Measurements from ENCODE around the gene CCDC187.
A peak's percentile ranks its signal among the peaks of the same experiment; 100 is the strongest.

Gene CCDC187

DNA sequence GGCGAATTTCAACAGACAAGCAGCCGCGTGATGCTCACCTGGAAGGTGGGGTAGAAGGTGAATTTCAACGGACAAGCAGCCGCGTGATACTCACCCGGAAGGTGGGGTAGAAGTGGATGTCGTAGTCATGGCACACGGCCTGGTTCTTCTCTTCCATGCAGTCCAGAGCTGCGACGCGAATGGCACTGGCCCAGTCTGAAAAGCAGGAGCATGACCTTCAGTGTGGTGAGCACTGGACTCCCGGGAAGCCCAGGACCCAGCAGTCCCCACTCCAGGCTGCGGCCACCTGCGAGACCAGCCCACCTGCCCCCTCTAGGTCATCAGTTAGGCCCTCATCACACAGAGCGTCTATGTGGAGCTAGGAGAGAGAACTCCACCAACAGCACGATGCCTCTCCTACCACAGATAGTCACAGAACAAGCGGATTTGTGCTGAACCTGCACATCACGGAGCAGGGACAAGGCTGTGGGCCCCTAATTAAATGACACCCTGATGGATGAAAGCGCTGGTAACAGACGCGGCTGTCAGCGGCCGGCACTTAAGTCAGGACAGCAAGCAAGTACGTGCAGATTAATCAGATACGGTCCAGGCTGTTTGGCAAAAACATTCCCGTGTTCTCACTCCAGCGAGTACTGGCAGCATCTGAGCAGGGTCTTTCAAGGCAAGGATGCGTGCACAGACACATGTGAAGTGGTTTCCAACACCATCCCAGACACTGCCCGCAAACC, 77.0 kb downstream of the CCDC187 start:
- ATAC-seq, result no peak
- no peak overlapping the region for H3K4me3 Mint-ChIP-seq
- no peak overlapping the region for H3K27ac Mint-ChIP-seq
- H3K27me3 Mint-ChIP-seq, result no peaks in the 10 kb centered on the region
- no peaks in the 10 kb centered on the region for H3K9me3 Mint-ChIP-seq
- no peak for DNase-seq
- H3K4me1 Mint-ChIP-seq, result peaks cover 36% of the 10 kb centered on the region

DNA sequence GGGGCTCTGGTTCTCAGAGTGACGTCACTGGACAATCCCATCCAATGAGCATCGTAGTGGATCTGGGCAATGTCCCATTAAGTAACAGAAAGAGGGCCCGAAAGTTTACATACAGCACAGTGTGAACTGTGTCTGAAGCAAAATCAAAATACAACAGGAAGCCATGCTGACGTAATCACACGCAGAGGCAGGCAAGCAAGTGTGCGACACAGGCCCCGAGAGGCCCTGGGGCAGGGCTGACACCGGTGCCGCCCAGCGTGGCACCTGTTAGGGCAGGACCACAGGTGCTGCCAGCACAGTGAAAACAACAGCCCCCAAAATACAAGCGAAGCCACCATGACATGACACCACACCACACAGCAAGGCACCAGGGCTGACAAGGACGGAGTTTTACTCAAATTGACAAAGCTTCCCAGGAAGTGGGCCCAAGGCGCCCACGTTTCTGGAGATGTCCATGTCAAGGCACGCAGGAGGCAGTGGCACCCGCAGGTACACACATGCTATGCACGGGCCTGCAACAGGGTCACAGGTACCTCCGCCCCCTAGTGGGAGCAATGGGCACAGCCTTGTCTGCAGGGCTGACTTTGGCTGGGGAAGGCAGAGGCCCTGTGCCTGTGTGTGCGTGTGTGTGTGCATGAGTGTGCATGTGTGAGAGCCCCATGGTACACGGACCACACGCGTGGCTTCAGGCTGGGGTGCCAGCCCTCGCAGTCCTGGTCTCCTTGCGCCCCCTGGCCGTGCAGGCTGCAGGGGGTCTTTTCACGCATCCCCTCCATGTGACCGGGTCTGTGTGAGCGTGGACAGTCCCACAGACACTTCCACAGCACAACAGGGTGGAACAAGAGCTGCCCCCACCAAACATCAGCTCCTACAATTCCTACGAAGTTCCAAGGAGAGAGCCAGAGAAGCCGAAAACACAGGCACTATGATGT, 77.9 kb downstream of the CCDC187 start:
- no peak overlapping the region for H3K27ac Mint-ChIP-seq
- H3K27me3 Mint-ChIP-seq, result no peaks in the 10 kb centered on the region
- peaks cover 33% of the 10 kb centered on the region for H3K4me1 Mint-ChIP-seq
- H3K4me3 Mint-ChIP-seq, result no peak overlapping the region
- peak; percentile 58 to 65 for DNase-seq
- H3K9me3 Mint-ChIP-seq, result no peaks in the 10 kb centered on the region
- ATAC-seq, result peak; percentile 95

DNA sequence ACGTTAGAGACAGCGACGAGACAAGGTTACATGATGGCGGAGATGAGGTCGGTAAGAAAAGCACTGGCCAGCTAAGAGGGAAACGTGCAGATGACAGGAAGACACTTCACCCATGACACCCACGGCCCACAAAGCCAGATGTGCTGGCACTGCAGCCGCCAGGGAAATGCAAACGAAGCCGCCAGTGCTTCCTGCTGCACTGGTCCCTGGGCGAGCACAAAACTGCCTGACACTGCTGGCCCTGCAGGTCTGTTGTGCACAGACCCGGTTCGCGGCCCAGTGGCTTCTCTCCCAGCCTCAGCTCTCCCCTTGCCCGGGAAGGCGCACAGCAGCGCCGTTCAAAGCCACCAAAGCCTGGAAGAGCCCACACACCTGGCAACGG, 78.5 kb downstream of the CCDC187 start:
- no peaks in the 10 kb centered on the region for H3K9me3 Mint-ChIP-seq
- H3K4me3 Mint-ChIP-seq, result no peak overlapping the region
- peaks cover 27% of the 10 kb centered on the region for H3K4me1 Mint-ChIP-seq
- no peak for DNase-seq
- no peaks in the 10 kb centered on the region for H3K27me3 Mint-ChIP-seq
- no peak overlapping the region for H3K27ac Mint-ChIP-seq
- no peak for ATAC-seq

DNA sequence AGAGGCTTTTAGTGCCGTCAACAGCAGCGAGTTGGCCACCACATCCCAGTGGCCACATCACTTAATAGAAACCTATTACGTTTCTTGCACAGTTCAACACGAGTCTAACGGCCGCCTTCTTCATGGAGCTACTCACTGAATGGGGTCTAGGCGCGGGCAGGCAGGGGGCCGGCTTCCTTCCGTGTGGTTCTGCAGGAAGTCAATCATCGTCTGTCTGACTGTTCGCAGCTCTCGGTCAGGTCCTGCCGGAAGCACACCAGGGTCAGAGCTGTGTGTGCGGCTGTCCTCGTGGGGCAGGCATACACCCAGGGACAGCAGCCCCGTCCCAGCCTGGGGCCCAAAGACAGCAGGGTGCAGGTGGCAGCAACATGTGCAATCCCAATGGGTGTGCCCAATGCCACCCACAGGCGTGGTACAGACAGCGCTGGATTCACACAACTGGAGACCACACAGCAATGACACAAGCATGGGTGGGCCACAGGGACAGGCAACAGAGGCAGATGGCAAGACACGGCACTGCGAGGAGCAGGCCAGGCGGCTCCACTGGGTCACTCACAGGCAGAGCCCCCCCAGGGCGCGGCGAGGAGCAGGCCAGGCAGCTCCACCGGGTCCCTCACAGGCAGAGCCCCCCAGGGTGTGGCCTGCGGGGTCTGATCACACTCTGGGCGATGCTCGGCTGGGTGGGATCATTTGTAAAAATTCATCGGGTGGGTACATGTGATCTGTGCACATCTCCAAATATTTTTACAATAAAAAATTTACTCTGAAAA, 79.8 kb downstream of the CCDC187 start:
- no peak for ATAC-seq
- peaks cover 25% of the 10 kb centered on the region for H3K4me1 Mint-ChIP-seq
- H3K27ac Mint-ChIP-seq, result no peak overlapping the region
- no peaks in the 10 kb centered on the region for H3K9me3 Mint-ChIP-seq
- no peak overlapping the region for H3K4me3 Mint-ChIP-seq
- DNase-seq, result no peak
- no peaks in the 10 kb centered on the region for H3K27me3 Mint-ChIP-seq

DNA sequence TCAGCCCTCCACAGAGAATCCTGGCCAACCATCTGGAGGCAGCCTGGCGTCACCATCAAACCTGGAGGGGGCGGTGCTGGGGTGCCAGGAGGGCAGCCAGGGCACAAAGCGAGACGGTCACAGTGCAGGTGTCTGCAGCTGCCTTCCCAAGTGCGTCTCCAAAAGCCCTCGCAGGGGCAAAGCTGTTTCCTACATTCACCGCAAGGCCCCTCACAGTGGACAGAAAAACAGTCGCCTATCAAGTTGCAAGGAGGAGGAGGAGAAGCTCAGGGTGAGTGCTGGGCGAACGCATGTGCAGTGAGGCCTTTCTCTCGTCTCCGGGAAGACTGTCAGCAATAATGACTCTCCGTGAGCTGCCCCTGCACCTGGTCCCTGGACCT, 81.0 kb downstream of the CCDC187 start:
- Mint-ChIP-seq H3K4me3 (no peak overlapping the region), H3K27ac (no peak overlapping the region), H3K4me1 (peaks cover 14% of the 10 kb centered on the region), H3K9me3 (no peaks in the 10 kb centered on the region), H3K27me3 (no peaks in the 10 kb centered on the region)
- DNase-seq, result no peak
- no peak for ATAC-seq

DNA sequence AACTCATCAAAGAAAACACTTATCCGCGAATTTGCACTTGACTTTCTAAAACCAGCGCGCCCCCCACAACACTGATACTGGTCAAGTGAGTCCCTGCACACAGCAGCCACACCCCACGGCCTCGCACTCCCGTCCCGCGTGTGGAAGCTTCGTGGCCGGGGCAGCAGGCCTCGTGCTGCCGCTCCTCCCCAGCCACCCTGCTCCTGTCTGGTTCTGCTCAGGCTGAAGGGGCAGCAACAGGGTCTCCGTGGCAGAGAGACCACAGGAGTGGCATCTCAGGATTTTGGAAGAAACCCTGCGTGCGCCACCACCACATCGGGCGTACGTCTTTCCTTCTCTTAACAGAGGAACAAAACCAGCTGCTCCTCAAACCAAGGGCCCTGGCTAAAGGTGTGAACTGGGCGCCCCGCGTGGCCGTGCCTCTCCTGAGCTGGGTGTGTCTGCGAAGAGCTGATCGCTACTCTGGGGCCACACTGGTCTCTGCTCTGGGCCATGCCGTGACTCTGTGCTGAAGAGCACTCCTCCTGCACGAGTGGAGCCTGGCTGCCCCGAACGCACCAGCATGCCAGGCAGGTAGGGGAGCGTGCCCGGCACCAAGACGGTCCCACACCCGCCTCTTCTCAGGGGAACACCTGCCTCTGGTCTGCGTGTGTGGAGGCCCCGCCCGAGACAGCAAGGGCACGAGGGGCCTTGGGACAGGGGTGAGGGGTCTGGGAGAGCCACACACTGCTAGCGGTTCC, 81.6 kb downstream of the CCDC187 start:
- no peak overlapping the region for H3K27ac Mint-ChIP-seq
- DNase-seq (no peak), ATAC-seq (no peak)
- no peaks in the 10 kb centered on the region for H3K9me3 Mint-ChIP-seq
- H3K27me3 Mint-ChIP-seq, result no peaks in the 10 kb centered on the region
- no peak overlapping the region for H3K4me3 Mint-ChIP-seq
- peaks cover 13% of the 10 kb centered on the region for H3K4me1 Mint-ChIP-seq

DNA sequence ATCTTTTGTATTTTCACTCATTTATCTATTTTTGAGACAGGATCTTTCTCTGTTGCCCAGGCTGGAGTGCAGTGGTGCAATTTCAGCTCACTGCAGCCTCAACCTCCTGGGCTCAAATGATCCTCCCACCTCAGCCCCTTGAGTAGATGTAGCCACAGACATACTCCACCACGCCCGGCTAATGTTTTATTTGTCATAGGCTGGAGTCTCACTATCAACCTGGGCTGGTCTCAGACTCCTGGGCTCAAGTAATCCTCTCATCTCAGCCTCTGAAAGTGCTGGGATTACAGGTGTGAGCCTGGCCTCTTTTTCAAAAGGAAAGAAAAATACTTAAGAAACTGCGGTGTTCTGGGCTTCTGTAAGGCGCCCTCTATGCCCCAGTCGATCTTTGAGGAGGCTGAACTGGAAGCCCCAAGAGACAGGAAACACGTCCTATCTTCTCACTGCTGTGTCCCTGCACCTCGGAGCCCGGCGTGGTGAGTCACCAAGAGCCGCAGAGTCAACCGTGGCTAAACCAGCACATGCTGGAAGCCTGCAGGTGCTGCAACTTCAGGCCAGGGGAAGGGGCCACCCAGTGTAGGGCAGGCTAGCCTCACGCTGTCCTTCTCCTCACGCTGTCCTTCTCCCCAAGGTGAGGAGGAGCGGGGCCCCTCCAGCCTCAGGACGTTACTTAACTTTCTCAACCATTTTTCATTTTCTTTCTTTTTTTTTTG, 83.7 kb downstream of the CCDC187 start:
- no peak for DNase-seq
- Mint-ChIP-seq H3K27me3 (no peaks in the 10 kb centered on the region), H3K9me3 (no peaks in the 10 kb centered on the region), H3K27ac (no peak overlapping the region), H3K4me3 (no peak overlapping the region), H3K4me1 (peaks cover 5% of the 10 kb centered on the region)
- no peak for ATAC-seq

DNA sequence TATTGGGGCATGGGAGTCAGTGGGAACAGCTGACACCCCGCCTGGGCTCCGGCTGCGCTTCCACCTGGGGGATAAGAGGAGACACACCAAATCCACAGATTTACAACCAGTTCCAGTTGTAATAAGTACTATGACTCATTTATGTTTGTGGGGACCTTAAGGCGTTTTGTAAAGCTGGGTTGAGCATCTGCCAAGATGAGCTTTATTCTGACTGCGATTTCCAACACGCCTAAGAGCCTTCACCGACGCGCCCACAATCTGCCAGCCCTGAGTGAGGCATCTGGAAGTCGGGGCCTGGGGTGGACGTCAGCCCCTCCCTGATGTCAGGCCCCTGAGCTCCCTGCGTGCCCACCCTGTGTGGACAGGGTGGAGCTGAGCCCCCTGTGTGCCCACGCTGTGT, 84.6 kb downstream of the CCDC187 start:
- Mint-ChIP-seq H3K4me3 (no peak overlapping the region), H3K27ac (no peak overlapping the region), H3K4me1 (peaks cover 5% of the 10 kb centered on the region), H3K9me3 (no peaks in the 10 kb centered on the region), H3K27me3 (no peaks in the 10 kb centered on the region)
- no peak for ATAC-seq
- DNase-seq, result no peak

DNA sequence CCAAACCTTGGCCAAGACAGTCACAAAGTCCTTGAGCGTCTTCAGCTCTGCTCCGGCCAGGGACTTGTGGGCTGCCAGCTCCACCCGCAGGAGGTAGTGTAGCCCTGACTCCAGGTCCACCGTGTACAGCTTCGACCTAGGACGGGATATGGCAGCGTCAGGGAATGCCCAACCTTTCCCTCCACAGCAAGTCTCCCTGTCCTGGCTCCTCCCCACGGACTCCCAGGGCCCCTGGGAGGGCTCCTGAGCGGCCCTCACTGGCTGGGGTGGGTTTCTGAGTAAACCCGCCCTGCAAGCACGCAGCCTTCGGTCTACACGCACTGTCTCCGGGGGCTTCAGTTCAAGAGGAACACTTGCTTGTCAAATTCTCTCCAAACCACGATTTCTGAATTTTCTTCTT, 85.2 kb downstream of the CCDC187 start:
- Mint-ChIP-seq H3K9me3 (no peaks in the 10 kb centered on the region), H3K27me3 (no peaks in the 10 kb centered on the region), H3K27ac (no peak overlapping the region), H3K4me1 (peaks cover 5% of the 10 kb centered on the region), H3K4me3 (no peak overlapping the region)
- DNase-seq, result no peak
- ATAC-seq, result no peak

DNA sequence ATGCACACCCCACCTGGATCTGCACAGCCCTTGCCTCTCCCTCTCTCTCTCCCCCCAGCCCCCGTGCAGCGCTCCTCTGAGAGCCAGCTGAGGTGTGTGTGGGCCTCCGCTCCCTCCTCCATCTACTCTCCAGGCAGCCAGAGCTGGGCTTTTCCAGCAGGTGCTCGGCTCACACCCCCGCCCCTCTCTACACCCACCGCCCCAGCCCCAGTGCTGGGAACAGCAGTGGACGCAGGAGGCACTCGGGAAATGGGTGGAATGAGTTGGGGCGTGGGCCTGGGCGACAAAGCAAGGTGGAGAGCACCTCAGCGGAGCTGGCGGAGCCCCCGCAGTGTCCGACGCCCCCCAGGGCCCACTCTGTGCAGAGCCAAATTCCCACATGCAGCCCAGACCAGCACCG, 85.6 kb downstream of the CCDC187 start:
- H3K4me3 Mint-ChIP-seq, result no peak overlapping the region
- peaks cover 5% of the 10 kb centered on the region for H3K4me1 Mint-ChIP-seq
- DNase-seq (no peak), ATAC-seq (no peak)
- peak overlapping the region in 1 of 2 donors; percentile 37 for H3K27ac Mint-ChIP-seq
- H3K27me3 Mint-ChIP-seq, result no peaks in the 10 kb centered on the region
- H3K9me3 Mint-ChIP-seq, result no peaks in the 10 kb centered on the region

DNA sequence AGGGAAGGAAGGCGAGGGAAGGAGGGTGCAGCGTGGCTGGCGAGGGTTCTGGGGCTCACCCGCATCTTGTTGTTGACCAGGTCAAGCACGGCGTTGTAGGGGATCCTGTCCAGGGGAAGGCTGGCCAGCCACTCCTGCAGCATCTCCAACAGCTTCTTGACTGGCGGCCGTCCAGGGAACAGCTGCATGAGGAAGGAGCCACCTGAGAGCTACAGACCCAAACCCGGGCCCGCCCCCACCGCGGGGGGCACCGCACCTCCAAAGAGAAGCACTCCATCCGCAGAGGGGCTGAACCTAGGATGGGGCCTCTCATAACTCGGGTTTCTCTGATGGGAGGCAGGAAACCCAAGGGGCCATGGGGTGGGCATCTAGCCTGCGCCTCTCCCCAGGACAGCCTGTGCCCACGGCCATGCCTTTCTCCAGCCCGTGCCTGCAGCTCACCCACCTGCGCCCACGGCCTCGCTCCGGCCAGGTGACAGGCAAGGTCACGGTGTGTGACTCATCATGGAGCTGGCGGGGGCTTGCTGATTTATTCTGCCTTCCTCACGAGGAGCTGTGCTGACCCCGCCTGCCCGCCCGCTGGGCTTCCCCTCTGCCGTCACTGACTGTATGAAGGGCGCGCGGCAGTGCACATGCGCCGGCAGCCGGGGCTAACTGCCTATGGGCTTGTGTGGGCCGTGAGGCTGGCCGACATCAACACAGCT, 87.2 kb downstream of the CCDC187 start:
- DNase-seq, result no peak
- no peaks in the 10 kb centered on the region for H3K9me3 Mint-ChIP-seq
- no peaks in the 10 kb centered on the region for H3K27me3 Mint-ChIP-seq
- H3K27ac Mint-ChIP-seq, result no peak overlapping the region
- peaks cover 5% of the 10 kb centered on the region for H3K4me1 Mint-ChIP-seq
- no peak overlapping the region for H3K4me3 Mint-ChIP-seq
- no peak for ATAC-seq

DNA sequence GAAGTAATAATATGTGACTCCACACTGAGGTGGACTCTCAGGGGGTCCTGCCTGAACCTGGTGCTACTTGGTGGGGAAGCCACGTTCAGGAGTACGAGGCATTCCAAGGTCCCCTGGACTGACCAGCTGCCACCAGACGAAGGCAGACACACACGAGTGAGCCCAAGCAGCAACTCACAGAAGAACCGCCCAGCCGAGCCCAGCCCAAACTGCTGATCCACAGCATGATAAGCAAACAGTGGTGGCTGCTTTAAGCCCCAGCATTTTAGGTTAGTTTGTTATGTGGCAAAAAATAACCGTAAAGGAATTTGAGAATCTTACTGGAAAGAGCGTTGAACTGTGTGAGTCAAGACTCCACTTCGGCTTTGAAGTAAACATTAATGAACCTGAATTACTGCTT, 90.2 kb downstream of the CCDC187 start:
- H3K4me1 Mint-ChIP-seq, result no peaks in the 10 kb centered on the region

DNA sequence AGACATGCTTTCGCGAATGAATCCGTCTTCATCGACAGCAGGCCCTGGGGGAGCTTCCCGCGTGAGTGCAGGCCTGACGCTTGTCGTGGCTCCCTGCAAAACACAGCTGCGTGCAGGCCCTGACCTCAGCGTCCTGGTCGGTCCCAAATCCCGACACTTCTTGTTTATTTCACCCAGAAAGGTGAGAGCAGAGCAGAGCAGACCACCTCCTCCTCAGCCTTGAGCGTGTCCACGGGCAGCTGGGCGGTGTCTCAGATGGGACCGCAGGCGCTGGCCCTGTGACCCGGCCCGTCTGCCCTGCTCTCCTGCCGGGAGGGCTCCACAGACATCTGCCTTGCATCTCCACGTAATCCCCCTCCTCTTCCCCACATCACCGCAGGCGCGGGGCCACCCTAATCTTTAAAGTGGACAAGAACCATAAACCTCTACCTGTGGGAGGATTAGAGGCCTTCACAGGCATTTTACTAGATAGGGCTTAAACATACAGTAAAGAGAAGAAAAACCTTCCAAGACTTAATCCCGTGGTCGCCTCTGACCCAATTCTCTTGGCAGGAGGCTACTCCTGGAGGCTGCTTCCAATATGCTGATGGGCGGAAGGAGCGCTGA, 91.4 kb downstream of the CCDC187 start:
- Mint-ChIP-seq H3K9me3 (no peaks in the 10 kb centered on the region), H3K27ac (no peak overlapping the region), H3K4me3 (no peak overlapping the region), H3K4me1 (no peaks in the 10 kb centered on the region), H3K27me3 (no peaks in the 10 kb centered on the region)
- DNase-seq (no peak), ATAC-seq (no peak)

More for the DNA sequence above, 90.2 kb downstream of the CCDC187 start:
- ATAC-seq (no peak), DNase-seq (no peak)
- no peak overlapping the region for H3K27ac Mint-ChIP-seq
- H3K9me3 Mint-ChIP-seq, result no peaks in the 10 kb centered on the region
- H3K4me3 Mint-ChIP-seq, result no peak overlapping the region
- H3K27me3 Mint-ChIP-seq, result no peaks in the 10 kb centered on the region

Data from stimulated activated naive CD8-positive, alpha-beta T cell treated with anti-CD3 and anti-CD28 coated beads, Interleukin-15, amount 100 ng/mL, for 72 hours (primary cell).